NK-92 (cell line): Measurements from ENCODE around the gene CMAS.
"Not testable (repeated sequence)": the region's sequence is repeated elsewhere in the genome, so short reads cannot be mapped to it uniquely, and the experiment has no call there.

ENCODE experiments used
- DNase-seq: peaks from one replicate; lab custom pipeline; 2025; ENCODE audit not compliant: unreplicated experiment; lab: John Stamatoyannopoulos, UW

The CMAS gene

GRCh38 chr12:22046090-22046967 is at the start of gene CMAS:
Gene CMAS, plus strand, starts transcription at chr12:22046218. Its CDS starts 86 bp downstream, at chr12:22046304.
- DNase-seq: no peak

- no peak for DNase-seq
These were observed 47.7 kb upstream of the CMAS start for GRCh38 chr12:21998295-21998694.

GRCh38 chr12:21998782-21999181 is 47.2 kb upstream of the CMAS start:
- DNase-seq: no peak

GRCh38 chr12:22002430-22002829 is 43.6 kb upstream of the CMAS start:
- no peak for DNase-seq

- DNase-seq: not testable (repeated sequence)
These were observed 38.2 kb upstream of the CMAS start for GRCh38 chr12:22007794-22008193.

- DNase-seq: no peak
These were observed 37.8 kb upstream of the CMAS start for GRCh38 chr12:22008196-22008595.

GRCh38 chr12:22014041-22014782 is 31.8 kb upstream of the CMAS start:
- no peak for DNase-seq

- no peak for DNase-seq
These were observed 31.3 kb upstream of the CMAS start for GRCh38 chr12:22014783-22015144.

- no peak for DNase-seq
These were observed 29.0 kb upstream of the CMAS start for GRCh38 chr12:22016982-22017381.

- DNase-seq: no peak
These were observed 27.2 kb upstream of the CMAS start for GRCh38 chr12:22018860-22019259.

GRCh38 chr12:22023489-22023888 is 22.5 kb upstream of the CMAS start:
- not testable (repeated sequence) for DNase-seq

GRCh38 chr12:22029491-22029890 is 16.5 kb upstream of the CMAS start:
- no peak for DNase-seq

GRCh38 chr12:22029991-22030390 is 16.0 kb upstream of the CMAS start:
- DNase-seq: no peak

- no peak for DNase-seq
These were observed 13.3 kb upstream of the CMAS start for GRCh38 chr12:22032732-22033131.

- no peak for DNase-seq
These were observed 11.1 kb upstream of the CMAS start for GRCh38 chr12:22034709-22035506.

- no peak for DNase-seq
These were observed 8.1 kb upstream of the CMAS start for GRCh38 chr12:22037947-22038346.

GRCh38 chr12:22038734-22039133 is 7.3 kb upstream of the CMAS start:
- no peak for DNase-seq

GRCh38 chr12:22039361-22039760 is 6.7 kb upstream of the CMAS start:
- DNase-seq: no peak

- DNase-seq: no peak
These were observed 2.9 kb upstream of the CMAS start for GRCh38 chr12:22042976-22043669.

GRCh38 chr12:22043943-22044342 is 2.1 kb upstream of the CMAS start:
- DNase-seq: no peak

- DNase-seq: no peak
These were observed 1.6 kb upstream of the CMAS start for GRCh38 chr12:22044391-22044790.
